CD4-positive, alpha-beta T cell (primary cell): ENCODE measurements around the gene PPP6R3. TPM values are rescaled to one million over a fixed set of nuclear protein-coding genes. Genes with fewer than 3 reads are reported as not detected.

Experiments
- ATAC-seq: fragments of 200-7000 bp; cut with Tn5 transposase; one replicate; pipeline ENCODE4 v1.10.0; 2022; ENCODE audit warnings: mild to moderate bottlenecking; ENCODE audit not compliant: poor library complexity
- CTCF ChIA-PET: fragments of 350-600 bp; sonication (Branson Sonifier 250); formaldehyde crosslinking; loops from one replicate; lab custom pipeline; 2021; ENCODE audit warnings: antibody characterized with exemption, inconsistent platforms; lab: Charles Lee
- POLR2A ChIA-PET: fragments of 350-600 bp; sonication (Branson Sonifier 250); formaldehyde crosslinking; loops from one replicate; lab custom pipeline; 2021; ENCODE audit warnings: antibody characterized with exemption, inconsistent platforms; lab: Charles Lee
- DNase-seq, 14 experiments: peaks; one replicate each; pipeline ENCODE4 v3.0.0-alpha.2; 2013 to 2020; ENCODE audit warnings: mixed read lengths in 2 of 14
- H3K27ac ChIP-seq, 2 donors: one replicate each; pipeline versions ENCODE4 v1.5.1 to v1.7.0; 2013; ENCODE audit warnings: low read length in 2 of 2, low read depth in 1 of 2, mild to moderate bottlenecking in 1 of 2
- H3K27me3 ChIP-seq, 2 experiments: 1 replicate in 1 of 2; 2 replicates in 1 of 2; pipeline versions ENCODE4 v1.6.1 to v1.7.0; 2013; ENCODE audit warnings: low read length in 2 of 2, control low read depth in 1 of 2, mild to moderate bottlenecking in 1 of 2, moderate library complexity in 1 of 2; ENCODE audit not compliant: insufficient read depth in 2 of 2, control insufficient read depth in 1 of 2
- H3K36me3 ChIP-seq: one replicate; pipeline ENCODE4 v1.6.1; 2013; ENCODE audit warnings: low read length, control low read depth; ENCODE audit not compliant: insufficient read depth
- H3K4me1 ChIP-seq: one replicate; pipeline ENCODE4 v1.6.1; 2013; ENCODE audit warnings: low read length, control low read depth; ENCODE audit not compliant: insufficient read depth
- H3K4me3 ChIP-seq: one replicate; pipeline ENCODE4 v1.5.1; 2013; ENCODE audit warnings: mild to moderate bottlenecking, low read length, moderate library complexity
- H3K9me3 ChIP-seq, 2 experiments: 1 replicate in 1 of 2; 2 replicates in 1 of 2; pipeline versions ENCODE4 v1.6.1 to v1.7.0; 2013; ENCODE audit warnings: low read length in 2 of 2, mild to moderate bottlenecking in 2 of 2, control low read depth in 1 of 2, moderate library complexity in 1 of 2; ENCODE audit not compliant: control insufficient read depth in 1 of 2, insufficient read depth in 1 of 2
- H3K27ac Mint-ChIP-seq: one replicate; pipeline ENCODE4 v1.8.0; 2020; ENCODE audit warnings: mixed read lengths
- H3K27me3 Mint-ChIP-seq: one replicate; pipeline ENCODE4 v1.8.0; 2021; ENCODE audit warnings: mixed read lengths
- H3K36me3 Mint-ChIP-seq: one replicate; pipeline ENCODE4 v1.8.0; 2021; ENCODE audit warnings: low read depth, mixed read lengths
- H3K4me1 Mint-ChIP-seq: one replicate; pipeline ENCODE4 v1.8.0; 2021; ENCODE audit warnings: low read depth, mixed read lengths
- H3K4me3 Mint-ChIP-seq: one replicate; pipeline ENCODE4 v1.8.0; 2020; ENCODE audit warnings: mild to moderate bottlenecking, mixed read lengths
- H3K9me3 Mint-ChIP-seq: one replicate; pipeline ENCODE4 v1.8.0; 2020; ENCODE audit warnings: mixed read lengths
- intact Hi-C, 2 experiments: fragments of 100-400 bp; cut with DNase I in 1 of 2; cut with micrococcal nuclease in 1 of 2; formaldehyde crosslinking; loops; one replicate each; pipeline versions ENCODE4 v1.15.1 to v1.9.0; 2023 to 2025; cut with DNase I, micrococcal nuclease
- total RNA-seq, 174 experiments: library from RNA in 2 of 174; stranded (reverse) in 2 of 174; gene quantifications; one replicate each; pipeline ENCODE4 v1.2.3 and lab custom pipeline; 2021 to 2026
- TF ChIP-seq, protein P1 (sequence below): fragments of 200-600 bp; IDR thresholded peaks from one replicate; pipeline ENCODE4 v1.8.0; 2022; ENCODE audit warnings: antibody characterized with exemption, mild to moderate bottlenecking

PPP6R3 gene
- total RNA-seq, 2 experiments from 2014 or later, result 108 to 109 TPM

DNA sequence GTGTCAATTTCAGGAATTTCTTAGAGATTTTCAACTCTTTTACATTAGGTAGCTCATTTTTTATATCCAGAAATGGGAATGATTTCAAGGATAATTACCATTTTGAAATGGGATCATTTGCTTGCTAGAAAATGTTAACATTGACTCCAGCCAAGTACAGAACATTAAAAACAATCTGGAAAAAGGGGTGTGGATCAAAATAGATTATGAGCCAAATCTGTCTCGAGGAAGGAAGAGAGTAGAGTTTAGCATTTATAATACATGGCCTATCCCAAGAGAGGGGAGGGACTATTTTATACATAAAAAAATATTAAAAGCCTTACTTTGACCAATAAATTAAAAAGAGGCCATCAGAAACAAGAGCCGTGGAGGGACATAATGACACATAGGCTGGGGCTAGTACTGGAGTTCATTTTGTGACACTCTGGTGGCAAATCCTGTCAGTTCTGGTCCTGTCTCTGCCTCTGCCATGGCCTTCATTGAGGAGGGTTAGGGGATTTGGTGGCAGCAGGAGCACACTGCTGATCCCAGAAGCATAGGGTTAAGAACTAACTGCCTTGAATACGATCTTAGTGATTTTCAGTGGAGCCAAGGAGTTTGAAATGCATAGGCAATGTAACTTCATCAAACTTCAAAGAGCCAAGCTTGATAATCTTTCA lies 20.4 kb downstream of the PPP6R3 start:
- Histone ChIP-seq H3K9me3 (no peaks in the 10 kb centered on the region), H3K36me3 (peaks cover 4% of the 10 kb centered on the region), H3K4me3 (no peak overlapping the region), H3K27me3 (no peaks in the 10 kb centered on the region), H3K27ac (no peak overlapping the region), H3K4me1 (peaks cover 30% of the 10 kb centered on the region)
- CTCF ChIA-PET, result interaction anchor here (0.9 to 1.0 kb wide), 2 partner anchors 10 to 14 kb away, joined by 3 read pairs; no protein-coding TSS in a partner anchor
- TF ChIP-seq, protein P1, sequence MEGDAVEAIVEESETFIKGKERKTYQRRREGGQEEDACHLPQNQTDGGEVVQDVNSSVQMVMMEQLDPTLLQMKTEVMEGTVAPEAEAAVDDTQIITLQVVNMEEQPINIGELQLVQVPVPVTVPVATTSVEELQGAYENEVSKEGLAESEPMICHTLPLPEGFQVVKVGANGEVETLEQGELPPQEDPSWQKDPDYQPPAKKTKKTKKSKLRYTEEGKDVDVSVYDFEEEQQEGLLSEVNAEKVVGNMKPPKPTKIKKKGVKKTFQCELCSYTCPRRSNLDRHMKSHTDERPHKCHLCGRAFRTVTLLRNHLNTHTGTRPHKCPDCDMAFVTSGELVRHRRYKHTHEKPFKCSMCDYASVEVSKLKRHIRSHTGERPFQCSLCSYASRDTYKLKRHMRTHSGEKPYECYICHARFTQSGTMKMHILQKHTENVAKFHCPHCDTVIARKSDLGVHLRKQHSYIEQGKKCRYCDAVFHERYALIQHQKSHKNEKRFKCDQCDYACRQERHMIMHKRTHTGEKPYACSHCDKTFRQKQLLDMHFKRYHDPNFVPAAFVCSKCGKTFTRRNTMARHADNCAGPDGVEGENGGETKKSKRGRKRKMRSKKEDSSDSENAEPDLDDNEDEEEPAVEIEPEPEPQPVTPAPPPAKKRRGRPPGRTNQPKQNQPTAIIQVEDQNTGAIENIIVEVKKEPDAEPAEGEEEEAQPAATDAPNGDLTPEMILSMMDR, result no peak
- Mint-ChIP-seq H3K4me3 (no peak overlapping the region), H3K27ac (peak overlapping the region; percentile 41), H3K27me3 (no peaks in the 10 kb centered on the region), H3K36me3 (peaks cover 41% of the 10 kb centered on the region), H3K4me1 (peaks cover 84% of the 10 kb centered on the region), H3K9me3 (no peaks in the 10 kb centered on the region)
- ATAC-seq (no peak), DNase-seq (no peak)
- POLR2A ChIA-PET, result interaction anchor here (1.4 kb wide), 1 partner anchor 21 kb away, joined by 6 read pairs; the partner anchor contains the start of gene PPP6R3
- intact Hi-C loops, result no loop called here

DNA sequence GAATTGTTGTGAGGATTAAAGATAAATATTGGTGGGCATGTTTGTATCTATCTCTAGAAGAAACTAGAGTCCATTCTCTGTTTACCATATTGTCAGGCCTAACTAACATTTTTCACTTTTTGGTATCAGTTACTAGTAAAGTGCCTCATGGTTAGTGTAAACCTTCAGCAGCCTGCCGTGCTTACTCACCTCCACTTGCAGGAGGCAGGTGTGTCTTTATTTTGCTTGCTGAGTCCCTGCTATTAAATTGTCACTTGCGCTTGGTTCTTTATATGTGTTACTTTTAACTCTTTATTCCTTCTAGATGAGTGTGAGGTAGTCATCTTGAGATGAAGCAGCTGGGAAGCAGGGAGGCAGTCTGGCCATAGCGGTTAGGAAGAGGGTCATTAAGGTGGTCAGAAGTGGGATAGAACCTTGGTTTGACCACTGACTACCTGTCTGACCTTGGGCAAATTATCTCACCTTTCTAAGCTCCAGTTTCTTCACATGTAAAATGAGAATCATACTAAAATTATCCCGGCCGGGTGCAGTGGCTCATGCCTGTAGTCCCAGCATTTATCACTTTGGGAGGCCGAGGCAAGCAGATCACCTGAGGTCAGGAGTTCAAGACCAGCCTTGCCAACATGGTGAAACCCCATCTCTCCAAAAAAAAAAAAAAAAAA lies 21.2 kb downstream of the PPP6R3 start:
- intact Hi-C loops, result no loop called here
- H3K27ac ChIP-seq, result no peak overlapping the region
- Mint-ChIP-seq H3K27ac (peak overlapping the region; percentile 41), H3K27me3 (no peaks in the 10 kb centered on the region), H3K9me3 (no peaks in the 10 kb centered on the region), H3K4me3 (no peak overlapping the region), H3K4me1 (peaks cover 91% of the 10 kb centered on the region), H3K36me3 (peaks cover 40% of the 10 kb centered on the region)
- peaks cover 4% of the 10 kb centered on the region for H3K36me3 ChIP-seq
- no peaks in the 10 kb centered on the region for H3K27me3 ChIP-seq
- peaks cover 30% of the 10 kb centered on the region for H3K4me1 ChIP-seq
- TF ChIP-seq, protein P1, result no peak
- ChIA-PET CTCF (interaction anchor here (0.9 to 1.0 kb wide), 2 partner anchors 10 to 13 kb away, joined by 3 read pairs; no protein-coding TSS in a partner anchor), POLR2A (interaction anchor here (1.4 kb wide), 1 partner anchor 21 kb away, joined by 6 read pairs; the partner anchor contains the start of gene PPP6R3)
- ATAC-seq (no peak), DNase-seq (no peak)
- no peaks in the 10 kb centered on the region for H3K9me3 ChIP-seq
- no peak overlapping the region for H3K4me3 ChIP-seq

GRCh38 chr11:68488623-68489022 lies 28.1 kb downstream of the PPP6R3 start:
- POLR2A ChIA-PET, result interaction anchor here (0.6 to 1.1 kb wide), 2 partner anchors 21 to 22 kb away, joined by 3 read pairs; no protein-coding TSS in a partner anchor
- no peaks in the 10 kb centered on the region for H3K27me3 Mint-ChIP-seq
- Histone ChIP-seq H3K9me3 (no peaks in the 10 kb centered on the region), H3K4me1 (peaks cover 41% of the 10 kb centered on the region), H3K36me3 (peaks cover 2% of the 10 kb centered on the region), H3K27me3 (no peaks in the 10 kb centered on the region), H3K27ac (no peak overlapping the region), H3K4me3 (no peak overlapping the region)
- H3K4me3 Mint-ChIP-seq, result peak overlapping the region; percentile 1
- peaks cover 88% of the 10 kb centered on the region for H3K4me1 Mint-ChIP-seq
- H3K9me3 Mint-ChIP-seq, result no peaks in the 10 kb centered on the region
- H3K36me3 Mint-ChIP-seq, result peaks cover 25% of the 10 kb centered on the region
- H3K27ac Mint-ChIP-seq, result peak overlapping the region; percentile 40
- ATAC-seq (no peak), DNase-seq (no peak)
- TF ChIP-seq, protein P1, result no peak
- intact Hi-C loops, result loop anchor here in 1 of 2 experiments (5.0 kb wide), 1 partner anchor 39 kb away; no protein-coding TSS in a partner anchor
- CTCF ChIA-PET, result interaction anchor here (1.2 to 1.6 kb wide), 2 partner anchors 16 to 33 kb away, joined by 3 read pairs; no protein-coding TSS in a partner anchor
